HG03064 (cell line): ENCODE results near the gene STK31.
"Not testable (repeated sequence)": the region's sequence is repeated elsewhere in the genome, so short reads cannot be mapped to it uniquely, and the experiment has no call there.

Source experiments
- ATAC-seq: cut with Tn5 transposase; IDR thresholded peaks from one replicate; pipeline ENCODE4 v1.9.1; 2021; ENCODE audit warnings: low read depth; ENCODE audit not compliant: unreplicated experiment

The STK31 gene

DNA sequence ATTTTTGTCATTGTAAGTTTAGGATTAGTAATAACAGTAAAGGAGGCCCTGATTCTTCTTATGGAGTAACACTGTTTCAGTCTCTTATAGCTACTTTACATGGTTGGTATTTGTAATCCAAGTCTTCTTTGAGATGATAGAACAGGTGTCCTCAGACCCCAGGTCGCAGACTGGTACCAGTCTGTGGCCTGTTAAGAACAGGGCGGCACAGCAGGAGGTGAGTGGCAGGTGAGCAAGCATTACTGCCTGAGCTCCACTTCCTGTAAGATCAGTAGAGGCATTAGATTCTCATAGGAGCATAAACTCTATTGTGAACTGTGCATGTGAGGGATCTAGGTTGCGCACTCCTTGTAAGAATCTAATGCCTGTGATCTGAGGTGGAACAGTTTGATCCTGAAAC, 77.3 kb downstream of the STK31 start:
- ATAC-seq, result no peak

DNA sequence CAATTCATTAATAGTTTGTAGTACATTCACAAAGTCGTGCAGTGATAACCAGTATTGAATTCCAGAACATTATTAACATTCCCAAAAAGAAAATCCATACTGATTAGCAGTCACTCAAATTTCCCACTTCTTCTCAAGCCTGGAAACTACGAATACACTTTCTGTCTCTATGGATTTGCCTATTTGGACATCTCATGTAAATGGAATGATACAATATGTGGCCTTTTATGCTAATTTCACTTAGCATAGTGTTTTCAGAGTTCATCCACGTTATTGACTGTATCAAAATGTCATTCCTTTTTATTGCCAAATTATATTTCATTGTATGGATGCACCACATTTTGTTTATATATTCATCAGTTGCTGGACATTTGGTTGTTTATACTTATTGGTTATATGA, 78.8 kb downstream of the STK31 start:
- no peak for ATAC-seq

DNA sequence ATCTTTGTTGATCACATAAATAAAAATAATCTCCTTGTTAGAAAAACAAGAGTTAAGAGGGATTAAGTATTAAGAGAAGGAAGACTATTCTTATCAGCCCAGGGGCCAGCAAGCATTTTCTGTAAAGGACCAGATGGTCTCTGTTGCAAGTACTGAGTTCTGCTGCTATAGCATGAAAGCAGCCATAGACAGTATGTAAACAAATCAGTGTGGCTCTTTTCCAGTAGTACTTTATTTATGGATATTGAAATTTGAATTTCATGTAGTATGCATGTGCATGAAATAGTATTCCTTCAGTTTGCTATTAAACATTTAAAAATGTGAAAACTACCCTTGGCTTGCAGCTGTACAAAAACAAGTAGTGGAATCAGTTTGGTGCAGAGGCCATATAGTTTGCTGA, 81.7 kb downstream of the STK31 start:
- ATAC-seq, result no peak

DNA sequence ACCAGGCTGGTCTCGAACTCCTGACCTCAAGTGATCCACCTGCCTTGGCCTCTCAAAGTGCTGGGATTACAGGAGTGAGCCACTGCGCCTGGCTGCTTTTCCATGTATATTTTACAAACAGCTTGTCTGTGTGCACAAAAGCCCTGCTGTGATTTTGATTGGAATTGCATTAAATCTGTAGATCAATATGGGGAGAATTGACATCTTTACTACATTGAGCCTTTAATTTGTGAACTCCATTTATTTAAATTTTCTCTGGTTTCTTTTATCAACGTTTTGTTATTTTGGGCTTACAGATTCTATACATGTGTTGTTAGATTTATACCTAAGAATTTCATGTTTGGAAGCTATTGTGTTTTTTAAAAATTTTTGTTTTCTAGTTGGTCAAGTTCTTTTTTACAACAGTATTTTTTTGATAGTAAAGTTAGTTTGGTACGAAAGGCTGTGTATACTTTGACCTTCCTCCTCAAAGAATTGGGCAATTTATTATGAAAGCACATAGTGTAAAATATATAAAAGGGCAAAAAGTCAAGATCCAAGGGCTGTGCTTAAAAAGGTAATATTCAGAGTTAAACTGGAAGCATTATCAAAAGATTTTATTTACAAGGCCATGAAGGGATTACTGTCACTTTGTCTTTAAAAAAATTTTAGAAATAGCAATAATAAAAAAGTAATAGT, 92.8 kb downstream of the STK31 start:
- no peak for ATAC-seq

DNA sequence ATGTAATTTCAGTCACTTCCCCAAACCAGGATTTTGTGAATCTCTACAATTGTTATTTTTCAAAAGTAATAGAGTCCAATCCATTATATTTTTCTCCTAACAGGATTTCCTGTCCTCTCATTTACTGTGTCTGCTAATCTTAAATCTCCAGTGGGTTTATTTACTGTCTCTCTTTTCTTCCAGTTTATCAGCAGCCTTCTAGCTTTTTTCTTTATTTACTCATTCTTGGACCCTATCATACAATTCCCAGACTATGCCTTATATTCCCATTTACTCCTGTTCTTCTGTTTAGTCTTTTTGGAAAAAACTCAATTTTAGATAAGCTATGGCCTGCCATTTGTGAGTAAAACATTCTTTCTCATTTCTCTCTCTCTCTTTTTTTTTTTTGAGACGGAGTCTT, 94.7 kb downstream of the STK31 start:
- no peak for ATAC-seq

DNA sequence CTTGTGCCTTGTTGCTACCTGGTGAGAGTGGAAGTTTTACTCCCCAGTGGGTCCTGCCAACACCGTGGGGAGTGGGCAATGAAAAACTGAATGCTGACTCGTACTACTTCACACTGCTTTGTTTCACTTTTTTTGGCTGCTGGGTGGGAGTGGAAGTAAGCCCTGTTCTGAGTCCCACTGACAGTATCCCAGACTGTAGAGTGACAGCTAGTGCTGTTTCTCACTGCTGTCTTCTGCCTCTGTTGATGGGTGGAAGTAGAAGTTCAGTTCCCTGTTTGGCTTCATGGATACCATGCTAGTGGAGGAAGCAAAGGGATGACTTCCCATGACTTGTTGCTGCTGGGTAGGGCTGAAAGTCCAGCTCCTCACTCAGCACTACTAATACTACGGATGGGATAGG, 98.4 kb downstream of the STK31 start:
- ATAC-seq, result no peak

DNA sequence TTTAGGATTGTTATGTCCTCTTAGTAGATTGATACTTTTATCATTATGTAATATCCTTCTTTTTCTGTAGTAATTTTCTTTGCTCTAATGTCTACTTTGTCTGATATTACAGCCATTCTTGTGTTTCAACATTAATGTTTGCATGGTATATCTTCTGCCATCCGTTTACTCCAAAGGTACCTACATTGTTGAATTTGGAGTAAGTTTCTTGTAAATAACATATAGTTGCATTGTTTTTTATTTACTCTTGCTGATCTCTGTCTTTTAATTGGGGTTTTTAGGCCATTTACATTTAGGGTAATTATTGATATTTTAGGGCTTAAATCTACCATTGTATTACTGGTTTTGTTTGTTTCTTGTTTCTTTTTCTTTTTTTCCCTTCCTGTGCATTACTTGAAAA, 100.1 kb downstream of the STK31 start:
- ATAC-seq, result no peak

DNA sequence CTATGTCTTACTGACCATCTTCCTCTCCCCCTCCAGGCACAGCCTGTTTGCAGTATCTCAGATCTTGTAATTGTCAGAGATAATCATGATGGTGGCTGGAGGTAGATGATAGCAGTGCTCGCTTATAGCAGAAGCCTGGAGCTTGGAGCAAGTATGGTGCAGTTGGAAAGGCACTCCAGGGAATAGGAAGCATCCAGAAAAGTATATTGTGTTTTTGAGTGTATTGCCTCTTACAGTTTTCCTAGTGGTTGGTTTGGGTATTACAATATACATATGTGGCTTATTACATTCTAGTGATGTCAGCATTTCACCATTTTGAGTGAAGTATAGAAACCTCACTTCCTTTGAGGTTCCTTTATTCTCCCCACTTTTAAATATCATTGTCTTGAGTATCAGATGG, 101.5 kb downstream of the STK31 start:
- ATAC-seq, result no peak

DNA sequence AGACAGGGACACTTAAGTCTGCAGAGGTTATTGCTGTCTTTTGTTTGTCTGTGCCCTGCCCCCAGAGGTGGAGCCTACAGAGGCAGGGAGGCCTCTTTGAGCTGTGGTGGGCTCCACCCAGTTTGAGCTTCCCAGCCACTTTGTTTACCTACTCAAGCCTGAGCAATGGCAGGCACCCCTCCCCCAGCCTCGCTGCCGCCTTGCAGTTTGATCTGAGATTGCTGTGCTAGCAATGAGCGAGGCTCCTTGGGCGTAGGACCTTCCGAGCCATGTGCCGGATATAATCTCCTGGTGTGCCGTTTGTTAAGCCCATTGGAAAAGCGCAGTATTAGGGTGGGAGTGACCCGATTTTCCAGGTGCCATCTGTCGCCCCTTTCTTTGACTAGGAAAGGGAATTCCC, 118.1 kb downstream of the STK31 start:
- ATAC-seq, result not testable (repeated sequence)

DNA sequence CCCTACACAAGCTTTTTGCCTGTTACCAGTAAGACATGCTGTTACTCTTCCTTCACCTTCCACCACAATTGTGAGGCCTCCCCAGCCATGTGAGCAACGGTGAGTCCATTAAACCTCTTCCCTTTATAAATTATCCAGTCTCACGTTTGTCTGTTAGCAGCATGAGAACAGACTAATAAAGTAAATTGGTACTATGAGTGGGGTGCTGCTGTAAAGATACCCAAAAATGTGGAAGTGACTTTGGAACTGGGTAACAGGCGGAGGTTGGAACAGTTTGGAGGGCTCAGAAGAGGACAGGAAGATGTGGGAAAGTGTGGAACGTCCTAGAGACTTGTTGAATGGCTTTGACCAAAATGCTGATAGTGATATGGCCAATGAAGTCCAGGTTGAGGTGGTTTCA, 122.7 kb downstream of the STK31 start:
- not testable (repeated sequence) for ATAC-seq

DNA sequence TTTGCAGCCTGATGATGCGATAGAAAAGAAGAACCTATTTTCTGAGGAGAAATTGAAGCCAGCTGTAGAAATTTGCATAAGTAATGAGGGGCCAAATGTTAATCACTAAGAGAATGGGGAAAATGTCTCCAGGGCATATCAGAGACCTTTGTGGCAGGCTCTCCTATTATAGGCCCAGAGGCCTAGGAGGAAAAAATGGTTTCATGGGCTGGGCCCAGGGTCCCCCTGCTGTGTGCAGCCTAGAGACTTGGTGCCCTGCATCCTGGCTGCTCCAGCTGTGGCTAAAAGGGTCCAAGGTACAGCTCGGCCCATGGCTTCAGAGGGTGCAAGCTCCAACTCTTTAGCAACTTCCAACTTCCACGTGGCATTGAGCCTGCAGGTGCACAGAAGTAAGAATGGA, 123.4 kb downstream of the STK31 start:
- no peak for ATAC-seq

DNA sequence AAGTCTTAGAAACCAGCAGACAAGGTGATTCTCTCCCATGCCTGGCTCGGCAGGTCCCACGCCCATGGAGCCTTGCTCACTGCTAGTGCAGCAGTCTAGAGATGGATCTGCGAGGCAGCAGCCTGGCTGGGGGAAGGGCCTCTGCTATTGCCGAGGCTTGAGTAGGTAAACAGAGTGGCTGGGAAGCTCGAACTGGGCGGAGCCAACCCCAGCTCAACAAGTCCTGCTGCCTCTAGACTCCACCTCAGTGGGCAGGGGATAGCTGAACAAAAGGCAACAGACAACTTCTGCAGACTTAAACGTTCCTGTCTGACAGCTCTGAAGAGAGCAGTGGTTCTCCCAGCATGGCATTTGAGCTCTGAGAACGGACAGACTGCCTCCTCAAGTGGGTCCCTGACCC, 134.8 kb downstream of the STK31 start:
- not testable (repeated sequence) for ATAC-seq

DNA sequence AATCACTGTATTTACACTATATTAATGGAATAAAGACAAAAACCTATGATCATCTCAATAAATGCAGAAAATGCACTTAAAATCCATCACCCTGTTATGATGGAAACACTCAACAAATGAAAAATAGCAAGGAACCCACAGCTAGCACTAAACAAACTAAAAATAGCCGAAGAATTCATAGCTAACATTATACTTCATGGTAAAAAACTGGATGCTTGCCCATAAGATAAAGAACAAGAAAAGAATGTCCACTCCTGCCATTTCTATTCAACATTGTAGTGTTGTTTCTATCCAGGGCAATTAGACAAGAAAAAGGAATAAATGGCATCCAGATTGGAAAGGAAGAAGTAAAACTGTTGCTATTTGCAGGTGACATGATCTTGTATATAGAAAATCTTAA, 142.1 kb downstream of the STK31 start:
- ATAC-seq, result no peak

DNA sequence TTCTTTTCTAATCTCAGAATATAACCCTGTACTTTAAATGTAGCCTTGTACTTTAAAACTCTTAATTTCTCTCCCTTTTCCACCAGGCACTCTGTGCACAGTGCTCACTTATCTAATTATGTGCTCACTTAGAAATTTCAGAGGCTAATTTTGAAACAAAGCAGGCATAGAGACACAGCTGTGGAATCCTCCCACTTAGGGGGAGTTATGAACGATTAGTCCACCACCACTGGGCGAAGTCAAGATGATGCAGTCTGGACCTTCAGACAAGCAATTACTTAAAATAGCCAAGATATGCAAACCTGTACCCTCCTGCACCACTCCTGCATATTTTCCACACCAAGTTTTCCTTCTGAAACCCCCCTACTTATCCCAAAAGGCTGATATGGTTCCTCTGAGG, 143.0 kb downstream of the STK31 start:
- no peak for ATAC-seq

DNA sequence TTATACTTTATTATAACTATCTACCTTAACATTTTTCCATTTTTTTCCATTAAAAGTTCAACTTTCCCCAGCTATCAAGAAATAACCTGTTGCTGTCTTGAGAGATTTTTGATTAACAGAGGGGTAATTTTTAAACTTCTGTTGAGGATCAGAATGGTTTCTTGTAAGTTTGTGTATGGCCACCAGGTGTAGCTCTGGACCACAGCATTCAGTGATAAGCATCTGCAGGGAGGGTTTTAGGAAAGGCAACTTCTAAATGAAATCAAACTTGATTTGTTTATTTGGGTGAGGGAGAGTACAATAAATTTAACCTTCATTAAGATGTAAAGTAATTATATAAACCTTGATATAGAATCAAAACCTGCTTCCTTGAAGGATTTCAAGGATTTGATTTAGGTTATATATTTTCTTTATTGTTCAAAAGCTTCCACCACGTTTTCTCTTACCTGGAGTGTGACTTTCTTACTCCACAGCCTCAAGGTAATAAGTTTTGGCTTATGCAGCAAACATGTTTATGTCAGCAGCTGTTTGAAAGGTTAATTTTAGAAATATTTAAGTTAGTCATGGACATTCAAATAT, 153.3 kb downstream of the STK31 start:
- ATAC-seq, result no peak

DNA sequence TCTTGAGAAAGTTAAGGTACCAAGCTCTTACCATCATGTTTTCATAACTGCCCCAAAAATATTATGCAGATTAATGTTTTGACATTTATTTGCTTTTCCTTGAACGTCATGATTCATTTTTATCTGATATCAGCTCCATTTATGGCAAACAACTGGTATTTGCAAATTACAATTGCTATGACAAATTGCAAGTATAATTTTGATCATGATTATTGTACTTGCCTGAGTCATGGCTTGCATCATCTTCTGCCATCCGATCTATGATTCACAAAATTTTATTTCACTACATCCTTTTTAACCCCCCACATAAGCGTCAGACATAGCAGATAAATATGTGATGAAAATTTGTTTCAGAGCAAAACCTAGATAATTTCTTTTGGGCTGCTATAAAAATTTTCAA, 155.0 kb downstream of the STK31 start:
- ATAC-seq, result no peak

DNA sequence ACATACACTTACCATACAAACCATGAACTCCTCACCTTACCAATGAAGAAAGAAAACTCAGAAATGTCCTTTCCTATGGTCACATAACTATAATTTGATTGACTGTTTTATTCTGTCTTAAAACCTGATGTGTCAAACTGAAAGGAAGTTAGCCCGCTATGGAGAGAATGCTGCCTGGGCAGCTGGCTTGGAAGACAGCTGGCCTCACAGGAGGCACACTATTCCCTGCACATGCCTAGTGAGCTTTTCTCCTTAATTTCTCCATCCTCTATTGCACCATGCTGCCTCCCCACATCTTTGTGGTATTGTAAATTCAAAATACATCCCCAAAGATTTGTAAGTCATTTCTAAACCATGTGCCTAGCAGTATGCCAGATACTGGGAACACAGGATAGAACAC, 163.3 kb downstream of the STK31 start:
- ATAC-seq, result no peak

DNA sequence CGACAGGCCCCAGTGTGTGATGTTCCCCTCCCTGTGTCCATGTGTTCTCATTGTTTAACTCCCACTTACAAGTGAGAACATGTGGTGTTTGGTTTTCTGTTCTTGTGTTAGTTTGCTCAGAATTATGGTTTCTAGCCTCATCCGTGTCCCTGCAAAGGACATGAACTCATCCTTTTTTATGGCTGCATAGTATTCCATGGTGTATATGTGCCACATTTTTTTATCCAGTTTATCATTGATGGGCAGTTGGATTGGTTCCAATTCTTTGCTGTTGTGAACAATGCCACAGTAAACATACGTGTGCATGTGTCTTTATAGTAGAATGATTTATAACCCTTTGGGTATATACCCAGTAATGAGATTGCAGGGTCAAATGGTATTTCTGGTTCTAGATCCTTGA, 166.5 kb downstream of the STK31 start:
- not testable (repeated sequence) for ATAC-seq
